Measurements from ENCODE around the gene BET1.

Gene BET1

DNA sequence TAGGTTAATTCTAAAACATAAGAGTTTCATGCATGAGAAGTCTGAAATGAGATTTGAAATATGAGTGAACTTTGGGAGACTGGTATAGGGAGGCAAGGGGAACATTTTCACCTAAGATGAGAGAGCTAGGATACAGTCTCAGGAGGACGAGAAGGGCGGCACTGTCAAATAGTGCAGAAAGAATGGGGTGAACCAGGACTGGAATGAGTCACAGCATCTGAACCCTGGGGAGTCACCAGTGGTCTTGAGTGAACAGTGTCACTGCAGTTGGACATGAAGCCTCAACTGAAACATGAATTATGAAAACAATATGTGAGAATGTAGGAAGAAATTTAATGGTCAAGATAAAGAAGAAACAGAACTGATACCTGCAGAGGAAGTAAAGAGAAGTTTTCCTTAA is 48.9 kb downstream of the BET1 start:
- no peak for DNase-seq

DNA sequence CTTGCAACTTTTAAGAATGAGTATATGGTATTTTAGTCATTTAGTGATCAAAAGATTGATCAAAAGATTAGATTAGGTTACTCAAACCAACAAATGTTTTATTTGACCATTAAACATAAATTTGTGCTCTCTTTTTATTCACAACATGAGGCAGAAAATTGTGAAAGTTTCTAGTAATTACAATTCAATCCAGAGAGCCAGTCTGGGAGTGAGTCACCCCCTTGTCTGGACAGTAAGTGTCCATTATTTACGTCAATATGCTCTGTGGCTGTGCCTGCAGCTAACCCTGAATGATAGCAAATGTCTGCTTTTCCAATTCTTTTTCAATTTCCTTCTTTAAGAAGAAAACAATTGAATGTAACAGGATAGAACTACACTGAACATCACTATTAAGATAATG is 54.7 kb downstream of the BET1 start:
- DNase-seq = no peak

DNA sequence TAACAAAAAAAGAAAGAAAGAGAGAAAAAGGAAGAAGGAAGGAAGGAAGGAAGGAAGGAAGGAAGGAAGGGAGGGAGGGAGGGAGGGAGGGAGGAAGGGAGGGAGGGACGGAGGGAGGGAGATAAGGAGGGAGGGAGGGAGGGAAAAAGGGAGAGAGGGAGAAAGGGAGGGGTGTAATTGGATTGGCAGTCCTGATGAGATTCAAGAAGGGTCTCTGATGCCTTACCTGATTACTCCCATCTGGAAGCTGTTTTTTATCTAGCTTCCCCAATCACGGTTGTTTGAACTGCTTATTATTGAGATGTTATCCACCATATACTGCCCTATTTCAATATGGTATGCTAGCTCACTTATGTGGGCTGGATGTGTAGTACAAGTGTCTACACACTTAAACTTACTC is 55.3 kb downstream of the BET1 start:
- DNase-seq = no peak

DNA sequence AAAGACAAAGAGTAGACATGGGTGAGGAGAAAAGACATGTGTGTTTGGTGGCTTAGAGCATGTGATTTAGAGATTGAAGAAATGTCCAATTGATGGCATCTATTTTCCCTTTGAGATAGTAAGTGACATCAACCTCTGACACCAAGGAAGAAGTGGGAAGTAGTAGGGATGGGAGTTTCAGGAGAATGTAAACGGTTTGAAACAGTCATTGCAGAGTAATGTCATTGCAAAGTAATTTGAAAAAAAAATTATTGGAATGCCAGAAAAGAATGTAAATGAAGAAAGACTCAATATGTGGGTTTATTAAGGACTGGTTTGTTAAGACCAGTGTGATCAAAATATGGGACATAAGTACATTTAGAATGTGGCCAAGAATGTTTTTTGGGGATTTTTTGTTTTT is 56.0 kb downstream of the BET1 start:
- no peak for DNase-seq

DNA sequence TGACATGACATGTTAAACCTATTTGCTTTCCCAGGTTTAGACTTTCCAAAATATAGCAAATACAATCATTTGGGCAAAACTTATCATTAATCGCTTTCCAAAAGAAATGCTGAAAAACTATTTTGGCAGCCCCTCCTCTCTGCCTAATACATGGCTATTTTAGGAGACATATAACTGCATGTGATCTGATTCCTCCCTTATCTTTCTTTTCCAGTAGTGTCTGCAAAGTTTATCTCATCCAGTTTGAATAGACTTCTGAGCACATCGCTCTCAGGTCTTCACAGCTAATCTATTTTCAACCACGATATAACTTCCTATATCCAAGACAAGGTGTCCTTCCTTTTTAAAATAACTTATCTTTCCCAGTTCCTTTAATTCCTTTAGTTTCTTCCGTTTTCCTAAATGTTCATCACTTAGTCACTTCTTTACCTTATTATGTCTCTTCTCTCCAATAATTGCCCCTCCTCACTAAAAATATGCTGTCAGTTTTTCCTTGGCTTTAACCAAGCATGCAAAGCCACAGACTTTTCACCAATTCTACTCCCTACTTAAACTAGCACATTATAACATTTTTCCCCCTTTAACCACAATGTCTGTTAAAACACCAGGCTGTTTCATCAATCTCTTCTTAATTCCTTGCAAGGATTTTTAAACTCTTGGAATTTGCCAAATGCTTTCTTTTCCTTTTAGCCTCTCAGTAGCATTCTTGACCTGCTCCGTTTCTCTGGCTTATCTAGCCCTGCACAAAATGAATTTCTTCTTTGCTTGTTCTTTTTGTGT is 58.2 kb downstream of the BET1 start:
- DNase-seq = no peak

DNA sequence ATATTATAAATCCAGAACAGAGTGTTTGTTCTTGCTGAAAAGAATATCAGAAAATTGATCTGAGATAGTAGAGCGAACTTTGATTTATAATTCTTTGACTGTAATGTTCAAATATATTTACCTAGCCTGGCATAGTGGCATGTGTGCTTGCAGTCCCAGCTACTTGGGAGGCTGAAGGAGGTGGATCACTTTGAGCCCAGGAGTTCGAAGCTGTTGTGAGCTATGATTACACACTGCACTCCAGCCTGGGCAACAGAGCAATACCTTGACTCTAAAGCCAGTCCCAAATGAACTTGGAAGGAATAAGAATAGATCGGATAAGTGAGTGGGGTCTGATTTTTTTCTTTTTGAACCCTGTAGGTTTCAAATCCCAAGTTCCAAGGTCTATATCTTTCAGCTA is 59.1 kb downstream of the BET1 start:
- DNase-seq = no peak

DNA sequence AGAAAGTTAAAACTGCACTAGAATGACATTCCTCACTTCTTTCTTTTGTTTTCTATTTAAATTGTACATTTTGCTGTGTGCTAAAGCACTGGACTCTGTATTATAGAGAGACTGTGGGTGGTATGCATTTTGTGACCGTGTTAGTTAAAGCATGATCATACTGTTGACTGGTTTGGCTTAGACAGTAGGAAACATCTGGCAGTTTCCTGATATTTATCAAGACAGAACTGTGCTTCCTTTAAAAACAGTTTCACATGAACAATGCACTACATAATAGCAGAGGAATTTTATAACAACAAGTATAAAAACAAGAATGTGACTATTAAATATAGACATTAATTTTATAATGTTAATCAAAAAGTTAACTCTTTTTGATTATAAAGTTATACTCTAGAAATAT is 59.5 kb downstream of the BET1 start:
- no peak for DNase-seq

DNA sequence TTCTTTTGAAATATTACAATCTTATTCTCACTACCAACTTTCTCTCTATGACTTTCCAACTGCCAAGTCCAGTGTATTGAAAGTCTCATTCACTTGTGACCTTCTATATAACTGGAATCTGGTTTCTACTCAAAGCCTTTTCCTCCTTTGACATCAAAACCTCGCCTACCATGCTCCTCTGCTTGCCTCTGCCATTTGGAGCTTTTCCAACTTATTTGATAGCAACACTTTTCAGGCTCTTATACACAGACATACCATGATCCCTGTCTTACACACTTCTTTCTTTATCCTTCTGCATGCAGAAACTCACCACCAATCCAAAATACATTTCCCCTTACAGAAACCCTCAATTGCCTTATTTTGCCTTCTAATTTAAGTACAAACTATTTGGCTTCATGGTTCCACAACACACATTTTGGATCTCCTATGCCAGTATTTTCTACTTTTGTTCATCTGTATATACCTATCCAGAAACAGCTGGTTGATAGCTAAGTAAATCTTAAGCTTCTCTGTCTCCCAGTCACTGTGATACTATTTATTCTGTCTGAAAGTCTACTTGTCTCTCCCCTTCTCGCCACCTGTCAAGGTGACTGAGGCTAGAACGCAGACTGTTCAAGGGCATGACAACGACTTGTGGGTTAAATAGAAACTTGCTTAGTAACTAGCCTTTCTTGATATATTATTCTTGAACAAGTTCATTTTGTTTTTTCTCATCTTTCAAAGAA is 60.2 kb downstream of the BET1 start:
- DNase-seq = no peak
